HG03442 (cell line): ENCODE data around the gene PDE4B.
"Not testable (repeated sequence)": the region's sequence is repeated elsewhere in the genome, so short reads cannot be mapped to it uniquely, and the experiment has no call there.

ENCODE experiments used
- ATAC-seq: cut with Tn5 transposase; IDR thresholded peaks from one replicate; pipeline ENCODE4 v1.9.1; 2021; ENCODE audit warnings: mild to moderate bottlenecking, moderate library complexity; ENCODE audit not compliant: unreplicated experiment

The PDE4B gene

DNA sequence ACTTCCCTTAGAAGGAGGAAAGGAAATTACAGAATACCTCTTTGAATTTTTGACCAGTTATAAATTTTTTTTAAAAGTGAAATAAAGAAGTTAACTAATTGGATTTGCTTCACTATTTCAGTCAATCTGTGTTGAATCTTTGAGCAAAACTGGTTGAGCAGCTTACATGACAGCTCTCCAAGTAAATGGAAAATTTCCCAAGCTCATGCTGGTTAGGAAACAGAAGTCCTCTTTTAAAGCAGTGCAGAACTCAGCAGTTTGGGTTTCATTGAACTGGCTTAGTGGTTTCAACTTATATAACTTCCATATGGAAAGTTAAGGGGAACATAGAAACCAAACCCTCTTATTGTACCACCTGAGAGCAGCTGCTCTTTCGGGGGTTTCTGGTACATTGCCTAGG is 250.5 kb downstream of the PDE4B start:
- no peak for ATAC-seq

DNA sequence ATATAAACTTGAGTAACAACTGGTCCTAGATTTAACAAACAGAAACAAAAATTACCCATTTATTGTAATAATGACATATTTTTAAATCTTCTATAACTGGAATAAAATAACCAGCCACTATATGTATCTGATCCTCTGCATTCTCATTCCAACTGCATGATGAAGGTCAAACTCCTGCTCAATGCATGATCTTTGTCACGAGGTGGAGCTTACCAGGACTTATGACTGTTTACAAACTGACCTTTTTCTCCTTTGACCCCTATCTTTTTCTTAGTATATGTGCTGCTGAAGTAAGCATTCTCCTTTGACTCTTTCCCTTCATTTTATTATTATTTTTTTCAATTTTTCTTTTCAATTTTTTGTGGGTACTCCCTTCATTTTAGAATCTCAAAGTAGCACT is 252.2 kb downstream of the PDE4B start:
- ATAC-seq, result no peak

DNA sequence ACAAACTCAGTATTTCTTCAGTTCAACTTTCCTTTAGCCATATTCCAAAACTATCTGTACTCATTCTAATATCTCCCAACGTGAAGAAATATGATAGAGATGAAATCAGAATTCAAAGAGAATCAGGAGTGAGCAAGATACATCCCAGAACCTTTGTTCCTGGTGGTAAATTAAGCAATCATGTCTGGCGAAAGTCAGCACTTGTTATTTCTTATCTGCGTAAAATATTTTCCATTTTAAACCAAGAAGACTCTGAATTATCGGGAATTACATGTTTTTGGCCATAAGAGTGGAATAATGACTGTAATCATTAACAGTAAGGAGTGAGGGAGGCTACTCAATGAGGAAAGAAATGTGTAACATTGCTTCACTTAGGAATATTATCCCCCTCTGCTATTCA is 253.7 kb downstream of the PDE4B start:
- ATAC-seq, result no peak

DNA sequence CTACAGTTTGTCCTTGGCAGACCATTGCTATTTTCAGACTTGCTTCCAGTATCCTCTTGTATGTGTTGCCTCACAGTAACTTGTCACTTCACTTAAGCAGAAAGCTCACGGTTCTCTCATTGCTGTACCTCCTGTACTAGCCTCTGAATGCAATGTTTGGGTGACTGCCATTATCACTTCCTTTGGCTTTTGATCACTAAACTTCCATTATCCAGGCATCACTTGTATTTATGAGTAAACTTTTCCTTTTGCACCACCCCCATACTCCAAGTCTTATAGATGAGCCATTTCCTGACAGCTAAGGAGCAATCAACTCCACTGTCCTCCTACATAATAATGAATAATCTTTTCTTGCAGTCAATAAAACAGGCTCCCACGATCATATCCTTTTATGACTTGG is 255.3 kb downstream of the PDE4B start:
- ATAC-seq, result no peak

DNA sequence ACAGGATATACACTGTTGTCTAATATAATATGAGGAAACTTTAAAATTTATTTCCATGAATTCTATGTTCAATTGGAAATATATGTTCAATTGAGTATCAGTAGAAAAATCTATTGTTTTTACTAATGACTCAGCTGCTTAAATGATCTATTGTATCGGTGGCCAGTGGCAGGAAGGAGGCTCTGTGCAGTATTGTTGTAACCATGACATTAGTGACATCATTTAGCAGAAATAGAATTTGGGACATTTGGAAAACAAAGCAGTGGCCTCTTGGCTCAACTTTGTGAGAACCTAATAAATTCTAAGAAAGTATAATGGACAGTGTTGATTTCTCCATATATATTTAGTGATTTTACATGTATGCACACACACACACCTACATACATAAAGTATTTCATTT is 257.4 kb downstream of the PDE4B start:
- ATAC-seq, result no peak

DNA sequence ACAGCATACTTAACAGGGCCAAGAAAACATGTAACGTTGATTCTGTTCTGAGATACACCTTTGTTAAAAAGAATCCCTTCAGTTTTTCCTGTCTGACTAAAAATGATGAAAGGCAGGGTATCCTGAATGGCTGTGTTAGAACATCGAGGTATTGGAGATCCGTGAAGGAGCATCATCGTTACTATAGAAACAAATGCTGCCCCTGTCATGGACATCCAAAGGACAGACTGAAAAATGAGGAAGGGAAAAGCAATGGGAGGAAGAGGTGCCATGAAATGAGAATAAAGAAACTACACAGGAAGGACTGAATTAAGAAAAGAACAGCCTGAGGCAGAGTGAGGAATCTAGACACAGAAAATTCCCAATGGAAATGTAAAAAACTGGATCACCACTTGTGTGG is 257.9 kb downstream of the PDE4B start:
- ATAC-seq, result no peak

DNA sequence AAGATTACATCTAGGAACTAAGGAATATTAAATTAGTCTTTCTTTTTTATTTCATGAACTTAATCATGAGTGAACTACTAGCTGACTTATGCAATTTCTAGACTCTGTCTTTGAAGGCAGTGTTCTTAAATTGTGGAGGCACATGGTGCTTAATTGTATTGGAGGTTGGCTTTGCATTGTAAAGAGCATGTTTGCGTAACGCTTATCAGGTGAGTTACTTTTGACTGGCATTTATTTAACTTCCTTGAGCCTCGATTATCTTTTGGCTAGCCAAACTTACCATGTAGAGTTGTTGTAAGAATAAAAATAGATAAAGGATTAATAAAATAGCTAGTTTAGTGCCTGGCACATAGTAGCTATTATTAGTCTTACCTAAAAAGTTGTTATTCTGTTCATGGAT is 262.4 kb downstream of the PDE4B start:
- ATAC-seq, result no peak

DNA sequence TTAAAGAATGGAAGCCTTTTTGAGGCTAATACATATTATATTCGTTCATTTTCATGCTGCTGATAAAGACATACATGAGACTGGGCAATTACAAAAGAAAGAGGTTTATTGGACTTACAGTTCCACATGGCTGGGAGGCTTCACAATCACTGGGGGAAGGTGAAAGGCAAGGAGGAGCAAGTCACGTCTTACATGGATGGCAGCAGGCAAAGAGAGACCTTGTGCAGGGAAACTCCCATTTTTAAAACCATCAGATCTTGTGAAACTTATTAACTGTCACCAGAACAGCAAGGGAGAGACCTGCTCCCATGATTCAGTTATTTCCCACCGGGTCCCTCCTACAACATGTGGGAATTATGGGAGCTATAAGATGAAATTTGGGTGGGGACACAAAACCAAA is 264.8 kb downstream of the PDE4B start:
- not testable (repeated sequence) for ATAC-seq

DNA sequence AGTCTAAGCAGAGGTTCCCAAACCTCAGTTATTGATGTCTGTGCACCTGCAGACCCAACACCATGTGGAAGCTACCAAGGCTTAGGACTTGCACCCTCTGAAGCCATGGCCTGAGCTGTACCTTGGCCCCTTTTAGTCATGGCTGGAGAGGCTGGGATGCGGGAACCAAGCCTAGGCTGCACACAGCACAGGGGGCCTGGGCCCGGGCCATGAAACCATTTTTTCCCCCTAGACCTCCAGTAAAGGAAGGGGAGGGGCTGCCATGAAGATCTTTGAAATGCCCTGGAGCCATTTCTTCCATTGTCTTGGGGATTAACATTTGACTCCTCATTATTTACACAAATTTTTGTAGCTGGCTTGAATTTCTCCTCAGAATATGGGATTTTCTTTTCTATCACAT is 265.9 kb downstream of the PDE4B start:
- no peak for ATAC-seq

DNA sequence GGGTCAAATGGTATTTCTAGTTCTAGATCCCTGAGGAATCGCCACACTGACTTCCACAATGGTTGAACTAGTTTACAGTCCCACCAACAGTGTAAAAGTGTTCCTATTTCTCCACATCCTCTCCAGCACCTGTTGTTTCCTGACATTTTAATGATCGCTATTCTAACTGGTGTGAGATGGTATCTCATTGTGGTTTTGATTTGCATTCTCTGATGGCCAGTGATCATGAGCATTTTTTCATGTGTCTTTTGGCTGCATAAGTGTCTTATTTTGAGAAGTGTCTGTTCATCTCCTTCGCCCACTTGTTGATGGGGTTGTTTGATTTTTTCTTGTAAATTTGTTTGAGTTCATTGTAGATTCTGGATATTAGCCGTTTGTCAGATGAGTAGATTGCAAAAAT is 274.5 kb downstream of the PDE4B start:
- ATAC-seq, result not testable (repeated sequence)

DNA sequence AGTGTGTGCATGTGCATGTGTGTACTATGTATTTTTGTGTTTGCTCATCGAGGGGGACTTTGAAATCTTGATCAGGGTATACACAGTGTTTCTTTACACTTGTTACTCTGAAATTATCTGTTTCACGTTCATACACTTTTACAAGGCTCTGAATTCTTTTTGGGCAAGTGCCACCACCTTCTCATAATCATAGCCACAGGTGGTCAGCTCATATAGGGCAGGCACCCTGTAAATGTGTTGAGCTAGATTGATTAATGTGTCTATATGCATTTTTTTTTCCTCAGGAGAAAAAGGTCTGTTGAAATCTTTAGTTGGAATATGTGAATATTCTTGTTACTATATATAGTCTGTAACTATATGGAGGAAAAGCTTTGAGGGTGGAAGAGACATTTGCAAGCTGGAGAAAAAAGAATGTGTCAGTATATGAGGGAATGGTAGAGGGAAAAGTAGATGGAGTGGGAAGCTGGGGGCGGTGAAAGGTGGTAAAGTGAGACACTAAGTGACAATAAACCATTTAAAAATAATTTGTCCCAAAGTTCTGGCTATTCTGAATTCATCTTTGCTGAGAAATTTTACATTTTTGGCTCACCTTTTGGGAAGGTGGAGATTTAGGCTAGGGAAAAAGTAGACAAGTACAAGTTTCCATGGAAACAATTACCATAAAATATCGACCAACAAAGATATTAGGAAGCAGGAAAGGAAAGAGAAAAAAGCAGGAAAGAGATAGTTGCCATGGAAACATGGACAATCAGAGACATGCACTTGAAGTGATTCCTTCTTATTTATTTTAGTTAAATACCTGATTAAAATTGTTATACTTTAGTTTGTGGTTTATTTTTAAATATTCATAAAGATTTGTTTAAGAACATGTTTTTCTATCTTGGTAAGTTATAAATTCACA is 277.5 kb downstream of the PDE4B start:
- ATAC-seq, result no peak

DNA sequence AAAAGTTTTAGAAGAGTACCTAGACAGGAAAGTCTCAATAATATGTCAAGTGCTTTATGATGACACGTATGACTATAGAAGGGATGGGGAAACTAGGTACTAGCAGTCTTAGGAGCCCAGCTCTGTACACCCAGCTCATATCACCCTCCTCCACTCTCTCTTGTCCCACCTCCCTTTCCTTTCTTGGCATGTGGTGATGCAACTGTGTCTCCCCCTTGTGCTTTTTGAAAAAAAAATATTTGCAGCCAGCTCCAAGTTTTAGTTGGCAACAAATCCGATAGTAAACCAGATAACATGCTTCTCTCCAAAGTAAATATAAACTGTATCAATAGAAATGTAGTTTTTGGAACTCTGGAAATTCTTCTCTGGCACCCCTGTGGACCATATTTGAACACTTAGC is 280.7 kb downstream of the PDE4B start:
- ATAC-seq, result no peak

DNA sequence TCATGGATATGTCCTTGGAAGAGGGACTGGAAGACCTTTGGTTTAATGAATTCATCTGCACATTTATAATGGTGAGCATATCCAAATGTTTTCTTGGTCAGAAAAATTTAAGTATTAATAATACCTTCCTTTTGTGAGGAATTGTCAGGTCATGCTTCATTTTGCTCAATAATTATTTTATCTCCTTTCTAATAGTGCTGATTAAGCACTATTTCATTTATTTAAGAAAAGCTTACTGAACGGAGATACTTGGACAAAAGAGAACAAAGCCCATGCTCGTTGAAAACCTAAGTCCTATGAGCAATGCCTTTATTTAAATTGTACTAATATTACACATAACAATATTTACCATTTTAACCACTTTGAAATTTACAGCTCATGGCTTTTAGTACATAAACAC is 281.5 kb downstream of the PDE4B start:
- no peak for ATAC-seq

DNA sequence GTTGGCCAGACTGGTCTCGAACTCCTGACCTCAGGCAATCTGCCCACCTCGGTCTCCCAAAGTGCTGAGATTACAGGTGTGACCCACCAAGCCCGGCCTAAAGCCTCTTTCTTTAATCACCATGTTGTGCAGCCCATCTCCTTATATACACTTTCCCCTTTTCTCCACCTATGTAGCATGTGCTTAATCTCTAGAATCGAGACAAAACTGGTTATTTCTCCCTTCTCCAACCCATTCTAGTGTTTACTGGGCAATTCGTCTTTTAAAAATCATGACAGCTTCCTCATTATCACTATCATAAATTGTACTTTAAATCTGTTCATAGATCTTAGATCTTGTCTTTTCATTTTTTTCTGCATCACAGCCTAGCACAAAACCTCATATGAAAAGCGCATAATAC is 285.7 kb downstream of the PDE4B start:
- no peak for ATAC-seq

DNA sequence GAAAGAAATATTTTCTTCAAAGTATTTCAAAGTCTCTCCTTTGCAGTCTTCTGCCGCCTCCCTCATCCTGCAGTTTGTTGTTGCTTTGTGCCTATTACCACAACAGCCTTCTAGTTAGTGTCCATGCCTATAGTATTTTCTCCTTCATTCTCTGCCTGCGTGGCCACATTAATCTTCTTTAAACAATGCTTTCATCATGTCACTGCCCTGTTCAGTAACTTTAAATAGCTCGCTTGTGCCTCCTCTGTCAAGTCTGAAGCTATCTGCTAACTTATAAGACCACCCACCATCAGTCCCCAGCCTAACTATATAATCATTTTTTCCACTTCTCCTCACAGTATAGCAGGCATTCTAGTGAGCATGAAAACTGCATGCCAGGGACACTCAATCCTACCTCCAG is 290.3 kb downstream of the PDE4B start:
- no peak for ATAC-seq

DNA sequence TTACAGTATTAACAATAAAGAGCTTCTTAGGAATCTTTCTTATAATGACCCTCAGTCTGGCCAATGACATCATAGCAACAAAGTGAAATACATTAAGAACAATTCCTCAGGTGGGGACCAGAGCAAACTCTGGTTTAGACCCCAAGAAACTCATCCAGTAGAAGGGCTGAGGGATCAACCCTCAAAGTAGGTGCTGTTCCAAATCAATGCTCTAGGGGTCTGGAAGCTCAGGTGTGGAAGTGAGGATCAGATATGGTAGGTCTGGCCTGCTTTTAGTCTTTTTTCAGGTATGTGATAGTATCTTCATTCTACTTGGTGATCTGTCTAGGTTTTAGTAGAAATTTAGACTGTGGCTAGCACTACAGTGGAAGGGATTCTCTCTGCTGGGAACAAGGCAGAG is 291.7 kb downstream of the PDE4B start:
- ATAC-seq, result no peak

DNA sequence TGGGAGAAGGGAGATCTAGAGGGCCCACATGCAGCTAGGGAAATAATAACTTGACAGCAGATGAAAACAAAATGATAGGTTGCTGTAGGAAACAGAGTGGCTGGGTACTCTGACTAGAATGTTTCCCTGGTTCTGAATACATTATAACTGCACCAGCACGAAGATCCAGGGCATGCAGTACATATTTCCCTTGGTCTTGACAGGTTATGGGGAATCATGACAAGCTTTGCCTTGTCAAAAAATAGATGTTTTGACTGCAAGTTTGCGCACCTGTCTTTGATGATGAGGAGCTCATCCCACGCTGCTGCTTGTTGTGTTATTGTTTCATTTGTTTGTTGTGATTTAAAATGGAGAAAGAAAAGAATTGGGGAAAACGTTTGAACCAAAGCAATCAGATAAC is 292.9 kb downstream of the PDE4B start:
- ATAC-seq, result no peak

DNA sequence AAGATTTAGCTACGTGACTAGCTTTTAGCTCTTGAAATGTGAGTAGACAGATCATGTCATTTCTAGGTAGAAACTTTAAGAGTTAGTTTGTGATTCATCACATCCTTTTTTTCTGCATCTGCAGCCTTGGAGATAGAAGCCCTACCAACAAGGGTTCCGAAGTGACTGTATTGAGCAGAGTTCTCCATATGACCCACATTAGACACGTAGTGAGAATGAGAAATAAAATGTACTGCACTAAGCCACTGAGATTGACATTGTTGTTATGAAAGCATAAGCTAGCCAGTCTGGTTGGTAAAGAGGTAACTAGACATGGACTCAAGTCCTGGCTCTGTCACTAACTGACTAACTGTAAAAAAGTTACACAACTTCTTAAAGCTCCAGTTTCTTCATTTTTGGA is 296.1 kb downstream of the PDE4B start:
- no peak for ATAC-seq

DNA sequence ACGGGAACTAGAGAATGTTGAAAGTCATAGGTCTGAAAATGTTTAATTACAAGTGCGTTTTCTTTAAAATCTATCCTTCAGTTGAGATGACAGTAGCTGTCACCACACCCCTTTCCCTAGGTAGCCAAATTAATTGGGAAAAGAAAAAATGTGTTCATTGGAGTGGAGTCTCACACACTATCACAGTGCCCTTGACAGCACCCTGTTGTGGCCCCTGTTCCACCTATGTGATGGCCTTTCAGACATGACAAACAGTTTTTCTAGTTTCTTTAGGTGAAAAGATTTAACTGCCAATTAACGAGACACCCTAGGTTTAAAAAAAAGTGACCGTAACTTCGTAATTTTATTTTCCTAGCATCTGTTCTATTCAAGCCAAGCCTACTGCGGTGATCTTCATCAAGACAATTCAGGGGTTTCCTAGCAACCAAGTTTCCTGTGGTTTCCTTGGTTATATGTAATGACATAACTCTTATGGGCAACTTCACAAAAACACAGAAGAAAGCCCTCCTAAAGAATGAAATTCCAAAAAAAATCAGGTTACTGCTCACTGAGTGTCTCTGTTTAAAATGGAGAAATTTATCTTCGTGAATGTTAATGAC is 298.3 kb downstream of the PDE4B start:
- ATAC-seq, result no peak

DNA sequence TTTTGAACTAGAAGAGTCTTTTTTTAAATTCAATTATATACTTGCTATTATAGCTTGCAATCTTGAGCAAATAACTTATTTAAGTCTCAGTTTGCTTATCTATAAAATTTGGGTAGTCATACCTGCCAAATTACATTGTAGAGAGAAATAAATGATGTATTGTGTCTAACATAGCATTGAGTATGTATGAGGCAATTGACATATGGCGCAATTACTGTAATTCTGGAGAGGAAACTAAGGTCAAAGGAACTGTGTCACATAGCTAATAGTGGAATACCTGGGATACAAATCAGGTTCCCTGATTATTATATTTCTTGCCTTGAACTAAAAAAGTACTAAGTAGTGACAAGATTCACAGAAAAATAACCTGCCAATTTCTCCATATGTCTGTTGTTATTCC is 302.5 kb downstream of the PDE4B start:
- ATAC-seq, result no peak

DNA sequence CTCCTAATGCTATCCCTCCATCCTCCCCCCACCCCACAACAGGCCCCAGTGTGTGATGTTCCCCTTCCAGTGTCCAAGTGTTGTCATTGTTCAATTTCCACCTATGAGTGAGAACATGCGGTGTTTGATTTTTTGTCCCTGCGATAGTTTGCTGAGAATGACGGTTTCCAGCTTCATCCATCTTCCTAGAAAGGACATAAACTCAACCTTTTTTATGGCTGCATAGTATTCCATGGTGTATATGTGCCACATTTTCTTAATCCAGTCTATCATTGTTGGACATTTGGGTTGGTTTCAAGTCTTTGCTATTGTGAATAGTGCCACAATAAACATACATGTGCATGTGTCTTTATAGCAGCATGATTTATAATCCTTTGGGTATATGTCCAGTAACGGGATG is 308.3 kb downstream of the PDE4B start:
- not testable (repeated sequence) for ATAC-seq

DNA sequence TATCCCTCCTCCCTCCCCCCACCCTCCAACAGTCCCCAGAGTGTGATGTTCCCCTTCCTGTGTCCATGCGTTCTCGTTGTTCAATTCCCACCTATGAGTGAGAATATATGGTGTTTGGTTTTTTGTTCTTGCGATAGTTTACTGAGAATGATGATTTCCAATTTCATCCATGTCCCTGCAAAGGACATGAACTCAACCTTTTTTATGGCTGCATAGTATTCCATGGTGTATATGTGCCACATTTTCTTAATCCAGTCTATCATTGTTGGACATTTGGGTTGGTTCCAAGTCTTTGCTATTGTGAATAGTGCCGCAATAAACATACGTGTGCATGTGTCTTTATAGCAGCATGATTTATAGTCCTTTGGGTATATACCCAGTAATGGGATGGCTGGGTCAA is 311.4 kb downstream of the PDE4B start:
- ATAC-seq, result not testable (repeated sequence)

DNA sequence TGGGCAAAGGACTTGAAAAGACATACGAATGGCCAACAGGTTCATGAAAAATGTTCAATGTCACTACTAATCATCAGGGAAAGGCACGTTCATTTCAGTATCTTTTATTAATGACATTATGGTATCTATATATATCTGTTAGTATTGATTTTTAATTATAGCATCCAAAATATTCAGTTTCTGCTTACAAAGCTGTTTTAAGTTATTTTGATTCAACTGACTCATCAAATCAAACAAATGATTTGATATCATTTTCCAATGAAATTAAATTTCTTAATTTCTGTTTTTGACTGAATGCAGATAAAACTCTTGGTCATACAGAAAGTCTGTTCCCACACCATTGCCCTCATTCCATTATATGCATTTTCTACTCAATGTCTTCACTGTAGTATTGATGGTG is 315.9 kb downstream of the PDE4B start:
- no peak for ATAC-seq
